Large intestine (tissue), 3 donors: ENCODE data around the gene CHAC1. TPM values are rescaled to one million over a fixed set of nuclear protein-coding genes. Genes with fewer than 3 reads are reported as not detected.

Experiments used
- DNase-seq, 2 donors: peaks; one replicate each; pipeline versions ENCODE4 v3.0.0 to v3.0.0-alpha.2; 2013
- H3K27ac ChIP-seq: one replicate; pipeline ENCODE4 v1.5.1; 2013; ENCODE audit warnings: low read length
- H3K27me3 ChIP-seq: 2 replicates; pipeline ENCODE4 v1.6.1; 2013; ENCODE audit warnings: low read length; ENCODE audit not compliant: control insufficient read depth, insufficient read depth
- H3K36me3 ChIP-seq: 2 replicates; pipeline ENCODE4 v1.6.1; 2013; ENCODE audit warnings: low read length; ENCODE audit not compliant: control insufficient read depth, insufficient read depth
- H3K4me1 ChIP-seq: one replicate; pipeline ENCODE4 v1.6.1; 2013; ENCODE audit warnings: low read length; ENCODE audit not compliant: control insufficient read depth, insufficient read depth
- H3K4me3 ChIP-seq: one replicate; pipeline ENCODE4 v1.5.1; 2013; ENCODE audit warnings: low read length
- H3K9me3 ChIP-seq: one replicate; pipeline ENCODE4 v1.6.1; 2013; ENCODE audit warnings: mild to moderate bottlenecking, low read depth, low read length, moderate library complexity; ENCODE audit not compliant: control insufficient read depth
- WGBS: methylation state at CpG from one replicate; pipeline ENCODE4 v1.1.5; 2013; ENCODE audit warnings: low lambda C conversion rate; ENCODE audit not compliant: insufficient coverage; 5-methylcytosine and 5-hydroxymethylcytosine counted together
- polyA plus RNA-seq: library from polyadenylated mRNA; unstranded; fragments of 120-200 nt; gene quantifications from one replicate; pipeline ENCODE4 v1.2.1, GENCODE V29; 2013

CHAC1 gene
- polyA plus RNA-seq, 1 donor, result 1.4 TPM

DNA sequence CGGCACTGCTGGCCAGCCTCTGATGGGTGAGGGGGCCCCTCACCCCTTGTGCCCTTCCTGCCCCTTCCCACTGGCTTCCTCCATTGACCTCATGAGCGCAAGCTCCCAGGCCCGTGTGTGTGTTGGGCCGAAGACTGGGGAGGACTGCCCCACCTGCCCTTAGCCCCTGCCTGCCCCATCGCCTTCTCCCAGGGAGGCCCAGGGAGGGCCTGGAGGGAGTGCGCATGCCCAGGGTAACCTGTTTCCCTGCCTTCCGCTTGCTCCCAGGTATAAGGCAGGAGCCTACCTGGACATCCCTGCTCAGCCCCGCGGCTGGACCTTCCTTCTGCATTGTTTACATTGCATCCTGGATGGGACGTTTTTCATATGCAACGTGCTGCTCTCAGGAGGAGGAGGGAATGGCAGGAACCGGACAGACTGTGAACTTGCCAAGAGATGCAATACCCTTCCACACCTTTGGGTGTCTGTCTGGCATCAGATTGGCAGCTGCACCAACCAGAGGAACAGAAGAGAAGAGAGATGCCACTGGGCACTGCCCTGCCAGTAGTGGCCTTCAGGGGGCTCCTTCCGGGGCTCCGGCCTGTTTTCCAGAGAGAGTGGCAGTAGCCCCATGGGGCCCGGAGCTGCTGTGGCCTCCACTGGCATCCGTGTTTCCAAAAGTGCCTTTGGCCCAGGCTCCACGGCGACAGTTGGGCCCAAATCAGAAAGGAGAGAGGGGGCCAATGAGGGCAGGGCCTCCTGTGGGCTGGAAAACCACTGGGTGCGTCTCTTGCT lies 15.3 kb upstream of the CHAC1 start:
- no peak overlapping the region for H3K4me3 ChIP-seq
- no peak overlapping the region for H3K27ac ChIP-seq
- no peaks in the 10 kb centered on the region for H3K27me3 ChIP-seq
- DNase-seq, result no peak
- H3K36me3 ChIP-seq, result peaks cover 35% of the 10 kb centered on the region
- peaks cover 42% of the 10 kb centered on the region for H3K4me1 ChIP-seq
- no CpG with 5 or more reads among the region's 19 CpGs for WGBS
- peaks cover 2% of the 10 kb centered on the region for H3K9me3 ChIP-seq

DNA sequence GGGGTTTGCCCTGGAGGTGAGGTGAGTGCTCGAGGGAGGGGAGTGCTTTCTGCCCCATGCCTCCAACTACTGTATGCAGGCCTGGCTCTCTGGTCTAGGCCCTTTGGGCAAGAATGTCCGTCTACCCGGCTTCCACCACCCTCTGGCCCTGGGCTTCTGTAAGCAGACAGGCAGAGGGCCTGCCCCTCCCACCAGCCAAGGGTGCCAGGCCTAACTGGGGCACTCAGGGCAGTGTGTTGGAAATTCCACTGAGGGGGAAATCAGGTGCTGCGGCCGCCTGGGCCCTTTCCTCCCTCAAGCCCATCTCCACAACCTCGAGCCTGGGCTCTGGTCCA lies 14.8 kb upstream of the CHAC1 start:
- Histone ChIP-seq H3K27me3 (no peaks in the 10 kb centered on the region), H3K4me1 (peaks cover 37% of the 10 kb centered on the region), H3K36me3 (peaks cover 35% of the 10 kb centered on the region), H3K27ac (no peak overlapping the region), H3K4me3 (no peak overlapping the region), H3K9me3 (peaks cover 2% of the 10 kb centered on the region)
- no peak for DNase-seq
- WGBS, result no CpG with 5 or more reads among the region's 6 CpGs

- peaks cover 2% of the 10 kb centered on the region for H3K9me3 ChIP-seq
- H3K27me3 ChIP-seq, result no peaks in the 10 kb centered on the region
- no peak for DNase-seq
- H3K4me1 ChIP-seq, result peaks cover 22% of the 10 kb centered on the region
- WGBS, result no CpG with 5 or more reads among the region's 15 CpGs
- H3K27ac ChIP-seq, result peak overlapping the region; percentile 82
- peaks cover 25% of the 10 kb centered on the region for H3K36me3 ChIP-seq
- no peak overlapping the region for H3K4me3 ChIP-seq
Measured at GRCh38 chr15:40940296-40940801, 12.9 kb upstream of the CHAC1 start.

GRCh38 chr15:40941068-40941527 lies 12.2 kb upstream of the CHAC1 start:
- WGBS, result no CpG with 5 or more reads among the region's 7 CpGs
- H3K27me3 ChIP-seq, result no peaks in the 10 kb centered on the region
- H3K9me3 ChIP-seq, result peaks cover 2% of the 10 kb centered on the region
- H3K27ac ChIP-seq, result peak overlapping the region; percentile 82
- DNase-seq, result no peak
- peak overlapping the region; percentile 37 for H3K4me3 ChIP-seq
- peaks cover 22% of the 10 kb centered on the region for H3K4me1 ChIP-seq
- H3K36me3 ChIP-seq, result peaks cover 19% of the 10 kb centered on the region

DNA sequence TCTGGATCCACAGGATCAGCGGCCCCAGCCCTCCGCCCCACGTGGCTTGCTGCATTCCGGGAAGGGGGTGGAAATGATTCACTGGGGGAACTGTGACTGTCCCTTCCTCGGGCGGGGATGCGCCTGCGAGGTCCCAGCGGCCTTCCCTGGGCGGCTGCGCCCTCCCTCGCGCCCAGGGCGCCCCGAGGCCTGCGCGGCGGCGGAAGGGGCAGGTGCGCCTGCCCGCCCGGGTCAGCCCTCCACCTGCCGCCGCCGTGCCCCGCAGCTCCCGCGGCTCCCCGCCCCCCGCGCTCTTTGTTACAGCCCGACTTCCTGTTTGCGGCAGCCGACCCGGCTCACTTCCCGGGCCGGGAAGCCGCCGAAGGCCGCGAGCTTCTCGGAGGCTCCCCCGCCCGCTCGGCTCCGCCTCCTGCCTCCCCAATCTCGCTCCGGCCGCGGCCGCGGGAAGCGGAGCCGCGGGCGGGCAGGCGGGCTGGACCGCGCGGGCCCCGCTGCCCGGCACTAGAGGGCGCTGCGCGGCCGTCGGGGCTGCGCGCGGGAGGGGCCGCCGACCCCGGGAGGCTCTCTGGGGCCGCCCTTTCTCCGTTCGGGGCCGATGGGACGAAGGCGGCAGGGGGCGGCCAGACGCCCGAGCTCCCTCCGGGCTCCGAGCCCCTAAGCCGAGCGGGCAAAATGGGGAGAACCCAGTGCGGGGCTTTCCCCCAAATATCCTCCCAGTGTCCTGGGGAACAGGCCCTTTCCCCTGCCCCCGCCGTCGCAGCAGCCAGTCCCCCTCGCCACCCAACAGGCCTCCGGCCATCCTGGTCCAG lies 11.5 kb upstream of the CHAC1 start:
- no CpG with 5 or more reads among the region's 92 CpGs for WGBS
- Histone ChIP-seq H3K36me3 (peaks cover 13% of the 10 kb centered on the region), H3K4me1 (peaks cover 22% of the 10 kb centered on the region), H3K27me3 (no peaks in the 10 kb centered on the region), H3K4me3 (peak overlapping the region; percentile 67), H3K9me3 (no peaks in the 10 kb centered on the region), H3K27ac (peak overlapping the region; percentile 82)
- peak; percentile 69 to 89 for DNase-seq

GRCh38 chr15:40942337-40942854 lies 10.9 kb upstream of the CHAC1 start:
- Histone ChIP-seq H3K36me3 (peaks cover 7% of the 10 kb centered on the region), H3K9me3 (no peaks in the 10 kb centered on the region), H3K27me3 (no peaks in the 10 kb centered on the region), H3K4me1 (peaks cover 22% of the 10 kb centered on the region), H3K27ac (peak overlapping the region; percentile 81), H3K4me3 (peak overlapping the region; percentile 67)
- no peak for DNase-seq
- WGBS, result no CpG with 5 or more reads among the region's 15 CpGs

DNA sequence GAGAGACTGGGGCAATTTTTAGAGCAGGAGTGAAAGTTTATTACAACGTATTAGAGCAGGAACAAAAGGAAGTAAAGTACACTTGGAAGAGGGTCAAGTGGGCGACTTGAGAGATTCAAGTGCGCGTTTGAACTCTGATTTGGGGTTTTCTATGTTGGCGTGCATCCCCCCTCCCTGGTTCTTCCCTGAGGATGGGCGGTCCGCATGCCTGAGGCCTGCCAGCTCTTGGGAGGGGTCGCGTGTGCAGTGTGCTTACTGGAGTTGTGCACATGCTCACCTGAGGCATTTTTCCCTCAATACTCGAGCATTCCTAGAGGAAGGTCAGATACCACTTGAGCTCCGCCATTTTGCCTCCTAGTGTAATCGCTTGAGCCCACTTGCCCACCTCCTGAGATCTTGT lies 10.4 kb upstream of the CHAC1 start:
- H3K27me3 ChIP-seq, result no peaks in the 10 kb centered on the region
- peaks cover 2% of the 10 kb centered on the region for H3K36me3 ChIP-seq
- peaks cover 22% of the 10 kb centered on the region for H3K4me1 ChIP-seq
- no peak overlapping the region for H3K27ac ChIP-seq
- 40% methylated on average over 1 of the region's 12 CpGs for WGBS
- no peak overlapping the region for H3K4me3 ChIP-seq
- no peaks in the 10 kb centered on the region for H3K9me3 ChIP-seq
- no peak for DNase-seq

DNA sequence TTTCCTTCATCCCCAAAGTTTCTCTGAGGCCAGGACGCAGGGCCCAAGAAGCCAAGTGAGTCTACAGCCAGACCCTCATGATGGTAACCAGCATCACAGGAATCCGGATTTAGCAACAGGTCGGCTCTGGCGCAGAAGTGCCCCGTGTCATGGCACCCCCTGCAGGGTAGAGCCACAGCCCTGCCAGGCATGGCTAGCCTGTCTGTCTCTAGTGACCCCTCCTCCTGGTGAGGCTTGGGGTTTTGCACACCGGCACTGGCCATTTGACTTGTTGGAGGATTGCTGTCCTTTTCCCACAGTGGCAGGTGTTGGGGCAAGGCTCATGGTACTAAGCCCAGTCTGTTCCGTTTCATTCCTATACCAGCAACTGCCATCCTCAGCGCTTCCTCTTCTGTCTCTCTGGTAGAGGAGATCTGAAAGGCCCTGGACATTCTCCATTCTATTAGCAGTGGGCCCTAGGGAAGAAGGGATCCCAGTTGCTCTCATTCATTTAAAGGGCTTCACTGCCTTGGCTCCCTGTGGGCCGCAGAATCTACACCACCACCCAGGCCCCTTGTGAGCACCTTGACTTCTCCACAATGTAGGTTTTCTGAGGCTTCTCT lies 9.4 kb upstream of the CHAC1 start:
- Histone ChIP-seq H3K36me3 (no peaks in the 10 kb centered on the region), H3K27ac (no peak overlapping the region), H3K9me3 (no peaks in the 10 kb centered on the region), H3K4me3 (no peak overlapping the region), H3K27me3 (no peaks in the 10 kb centered on the region), H3K4me1 (peaks cover 22% of the 10 kb centered on the region)
- DNase-seq, result no peak
- 100% methylated on average over 1 of the region's 9 CpGs for WGBS

DNA sequence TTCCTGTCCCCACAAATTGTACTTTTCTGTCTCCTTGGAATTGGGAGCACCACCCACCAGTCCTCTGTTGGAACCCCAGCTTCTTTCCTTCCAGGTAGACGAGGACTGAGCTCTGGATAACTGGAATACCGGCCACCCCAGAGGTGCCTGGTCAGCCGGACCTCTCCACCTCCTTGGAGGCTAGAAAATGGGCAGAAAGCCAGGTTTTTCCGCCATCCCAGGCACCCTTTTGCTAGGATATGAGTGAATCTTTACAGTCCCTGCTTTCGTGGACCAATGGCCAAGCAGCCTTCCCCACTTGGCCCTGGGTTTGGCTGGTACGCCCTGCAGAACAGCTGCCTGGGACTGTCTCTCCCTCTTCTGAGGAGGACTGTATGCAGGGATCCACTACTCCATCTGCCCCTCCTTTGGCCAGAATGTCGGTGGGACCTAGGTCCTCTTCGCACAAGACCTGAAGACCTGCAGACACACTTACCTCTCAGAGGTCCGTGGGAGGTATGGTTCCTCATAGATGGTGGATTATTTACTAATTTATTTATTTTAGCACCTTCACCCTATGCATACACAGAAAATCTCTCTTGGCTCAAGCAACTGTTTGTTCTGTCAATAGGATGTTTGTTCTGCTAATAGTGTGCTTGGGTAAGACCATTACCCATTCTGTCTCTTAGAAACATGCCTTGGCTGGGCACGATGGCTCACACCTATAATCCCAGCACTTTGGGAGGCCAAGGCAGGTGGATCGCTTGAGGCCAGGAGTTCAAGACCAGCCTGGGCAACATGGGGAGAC lies 8.6 kb upstream of the CHAC1 start:
- Histone ChIP-seq H3K27ac (no peak overlapping the region), H3K27me3 (no peaks in the 10 kb centered on the region), H3K9me3 (no peaks in the 10 kb centered on the region), H3K4me1 (peaks cover 27% of the 10 kb centered on the region), H3K4me3 (no peak overlapping the region), H3K36me3 (no peaks in the 10 kb centered on the region)
- whole genome bisulfite sequencing, result no CpG with 5 or more reads among the region's 11 CpGs
- no peak for DNase-seq
